Panc1 (cell line): ENCODE measurements around the gene FGF14. TPM values are rescaled to one million over a fixed set of nuclear protein-coding genes. Genes with fewer than 3 reads are reported as not detected.

ENCODE experiments used
- ATAC-seq: fragments of 200-7000 bp; cut with Tn5 transposase; 2 replicates; pipeline ENCODE4 v1.9.1; 2020; ENCODE audit warnings: mild to moderate bottlenecking, moderate library complexity
- BruUV-seq: library from RNA; stranded (reverse); fragments of 400-500 nt; replicated peaks from 2 replicates; lab custom pipeline; 2021; lab: Mats Ljungman, UMichigan
- CTCF ChIA-PET: fragments of 300-600 bp; sonication (Branson Sonifier 250); formaldehyde crosslinking; loops from one replicate; lab custom pipeline; 2022; ENCODE audit warnings: antibody characterized with exemption; lab: Charles Lee
- POLR2A ChIA-PET: fragments of 300-600 bp; sonication (Branson Sonifier 250); formaldehyde crosslinking; loops from one replicate; lab custom pipeline; 2022; ENCODE audit warnings: antibody characterized with exemption; lab: Charles Lee
- DNase-seq: peaks from one replicate; pipeline ENCODE4 v3.0.0-alpha.2; 2010; ENCODE audit warnings: low read depth, low spot score
- H3K27ac ChIP-seq: 2 replicates; pipeline ENCODE4 v1.5.1; 2011; ENCODE audit warnings: mild to moderate bottlenecking, low read length, inconsistent platforms
- H3K27me3 ChIP-seq: fragments of 200-500 bp; sonication (Bioruptor generic); 2 replicates; pipeline ENCODE4 v1.6.0; 2014; ENCODE audit warnings: low read length, inconsistent platforms; ENCODE audit not compliant: control insufficient read depth, insufficient read depth
- H3K36me3 ChIP-seq: fragments of 200-500 bp; sonication (Bioruptor generic); 2 replicates; pipeline ENCODE4 v1.5.1; 2014; ENCODE audit warnings: inconsistent platforms, mild to moderate bottlenecking, low read length, moderate library complexity; ENCODE audit not compliant: control insufficient read depth, insufficient read depth
- H3K4me1 ChIP-seq: 2 replicates; pipeline ENCODE4 v1.5.1; 2011; ENCODE audit warnings: inconsistent platforms, mild to moderate bottlenecking, low read length, moderate library complexity; ENCODE audit not compliant: control insufficient read depth, insufficient read depth
- H3K4me3 ChIP-seq, 2 experiments: 2 replicates each; pipeline ENCODE4 v1.5.1; 2011 to 2012; ENCODE audit warnings: low read depth in 2 of 2, low read length in 2 of 2, mild to moderate bottlenecking in 2 of 2, inconsistent platforms in 1 of 2, moderate library complexity in 1 of 2
- H3K9me3 ChIP-seq: fragments of 200-500 bp; sonication (Bioruptor generic); 2 replicates; pipeline ENCODE4 v1.5.1; 2014; ENCODE audit warnings: low read depth, mild to moderate bottlenecking, inconsistent platforms, low read length, moderate library complexity; ENCODE audit not compliant: control insufficient read depth, insufficient read depth
- POLR2AphosphoS5 ChIP-seq: IDR thresholded peaks from 2 replicates; pipeline ENCODE4 v1.6.1; 2012; ENCODE audit warnings: mild to moderate bottlenecking, low read depth, low read length, moderate library complexity
- SIN3A ChIP-seq: IDR thresholded peaks from 2 replicates; pipeline ENCODE4 v1.6.1; 2012; ENCODE audit warnings: low read depth, mild to moderate bottlenecking, low read length, moderate library complexity, borderline replicate concordance; ENCODE audit not compliant: insufficient read depth
- TCF7L2 ChIP-seq: IDR thresholded peaks from 2 replicates; pipeline ENCODE4 v1.6.1; 2011; ENCODE audit warnings: mild to moderate bottlenecking, low read depth, low read length, inconsistent platforms
- in situ Hi-C: cut with HindIII; loops from 2 replicates; pipeline ENCODE4 v1.10.0; 2016; ENCODE audit warnings: low sequenced_read_pairs, low pct_unique_long_range_greater_than_20kb
- intact Hi-C: fragments of 100-400 bp; cut with micrococcal nuclease; formaldehyde crosslinking; loops from one replicate; pipeline ENCODE4 v1.10.0; 2022; ENCODE audit not compliant: unreplicated experiment
- total RNA-seq: library from RNA; stranded (reverse); gene quantifications from one replicate; pipeline ENCODE4 v1.2.1, GENCODE V29; 2021; ENCODE audit not compliant: unreplicated experiment
- TF ChIP-seq, protein P1 (sequence below): fragments of 450-650 bp; IDR thresholded peaks from 2 replicates; pipeline ENCODE4 v1.5.1; 2017; ENCODE audit warnings: mild to moderate bottlenecking
- TF ChIP-seq, protein P2 (sequence below), 2 experiments: IDR thresholded peaks; 2 replicates each; pipeline ENCODE4 v1.6.1; 2011 to 2012; ENCODE audit warnings: low read depth in 2 of 2, control low read depth in 1 of 2, low read length in 1 of 2, mild to moderate bottlenecking in 1 of 2, moderate library complexity in 1 of 2; ENCODE audit not compliant: insufficient read depth in 1 of 2

Gene FGF14
- total RNA-seq, 1 experiment from 2014 or later, result 0.03 TPM

DNA sequence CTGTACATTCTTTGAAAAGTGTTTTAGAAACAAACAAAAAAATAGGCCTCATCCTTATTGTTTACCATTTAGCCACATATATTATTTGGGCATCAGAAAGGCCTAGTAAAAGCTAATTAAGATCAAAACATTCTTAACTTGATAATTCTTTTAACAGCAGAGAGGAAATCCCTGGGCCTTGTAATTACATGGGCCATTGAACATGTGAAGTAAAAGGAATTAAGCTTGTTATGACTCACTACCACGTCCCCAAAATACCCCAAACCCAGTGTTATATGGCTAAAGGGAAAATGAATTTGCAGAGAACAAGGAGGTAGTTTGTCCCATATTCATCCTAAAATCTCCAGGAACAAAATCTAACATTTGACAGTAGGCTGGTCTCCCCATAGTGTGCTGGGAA lies 509.6 kb downstream of the FGF14 start:
- CTCF ChIA-PET, result no interaction called here
- no peaks in the 10 kb centered on the region for H3K27me3 ChIP-seq
- TF ChIP-seq, protein P1, sequence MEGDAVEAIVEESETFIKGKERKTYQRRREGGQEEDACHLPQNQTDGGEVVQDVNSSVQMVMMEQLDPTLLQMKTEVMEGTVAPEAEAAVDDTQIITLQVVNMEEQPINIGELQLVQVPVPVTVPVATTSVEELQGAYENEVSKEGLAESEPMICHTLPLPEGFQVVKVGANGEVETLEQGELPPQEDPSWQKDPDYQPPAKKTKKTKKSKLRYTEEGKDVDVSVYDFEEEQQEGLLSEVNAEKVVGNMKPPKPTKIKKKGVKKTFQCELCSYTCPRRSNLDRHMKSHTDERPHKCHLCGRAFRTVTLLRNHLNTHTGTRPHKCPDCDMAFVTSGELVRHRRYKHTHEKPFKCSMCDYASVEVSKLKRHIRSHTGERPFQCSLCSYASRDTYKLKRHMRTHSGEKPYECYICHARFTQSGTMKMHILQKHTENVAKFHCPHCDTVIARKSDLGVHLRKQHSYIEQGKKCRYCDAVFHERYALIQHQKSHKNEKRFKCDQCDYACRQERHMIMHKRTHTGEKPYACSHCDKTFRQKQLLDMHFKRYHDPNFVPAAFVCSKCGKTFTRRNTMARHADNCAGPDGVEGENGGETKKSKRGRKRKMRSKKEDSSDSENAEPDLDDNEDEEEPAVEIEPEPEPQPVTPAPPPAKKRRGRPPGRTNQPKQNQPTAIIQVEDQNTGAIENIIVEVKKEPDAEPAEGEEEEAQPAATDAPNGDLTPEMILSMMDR, result no peak
- TF ChIP-seq POLR2AphosphoS5 (no peak), TCF7L2 (no peak), SIN3A (no peak)
- TF ChIP-seq, protein P2, sequence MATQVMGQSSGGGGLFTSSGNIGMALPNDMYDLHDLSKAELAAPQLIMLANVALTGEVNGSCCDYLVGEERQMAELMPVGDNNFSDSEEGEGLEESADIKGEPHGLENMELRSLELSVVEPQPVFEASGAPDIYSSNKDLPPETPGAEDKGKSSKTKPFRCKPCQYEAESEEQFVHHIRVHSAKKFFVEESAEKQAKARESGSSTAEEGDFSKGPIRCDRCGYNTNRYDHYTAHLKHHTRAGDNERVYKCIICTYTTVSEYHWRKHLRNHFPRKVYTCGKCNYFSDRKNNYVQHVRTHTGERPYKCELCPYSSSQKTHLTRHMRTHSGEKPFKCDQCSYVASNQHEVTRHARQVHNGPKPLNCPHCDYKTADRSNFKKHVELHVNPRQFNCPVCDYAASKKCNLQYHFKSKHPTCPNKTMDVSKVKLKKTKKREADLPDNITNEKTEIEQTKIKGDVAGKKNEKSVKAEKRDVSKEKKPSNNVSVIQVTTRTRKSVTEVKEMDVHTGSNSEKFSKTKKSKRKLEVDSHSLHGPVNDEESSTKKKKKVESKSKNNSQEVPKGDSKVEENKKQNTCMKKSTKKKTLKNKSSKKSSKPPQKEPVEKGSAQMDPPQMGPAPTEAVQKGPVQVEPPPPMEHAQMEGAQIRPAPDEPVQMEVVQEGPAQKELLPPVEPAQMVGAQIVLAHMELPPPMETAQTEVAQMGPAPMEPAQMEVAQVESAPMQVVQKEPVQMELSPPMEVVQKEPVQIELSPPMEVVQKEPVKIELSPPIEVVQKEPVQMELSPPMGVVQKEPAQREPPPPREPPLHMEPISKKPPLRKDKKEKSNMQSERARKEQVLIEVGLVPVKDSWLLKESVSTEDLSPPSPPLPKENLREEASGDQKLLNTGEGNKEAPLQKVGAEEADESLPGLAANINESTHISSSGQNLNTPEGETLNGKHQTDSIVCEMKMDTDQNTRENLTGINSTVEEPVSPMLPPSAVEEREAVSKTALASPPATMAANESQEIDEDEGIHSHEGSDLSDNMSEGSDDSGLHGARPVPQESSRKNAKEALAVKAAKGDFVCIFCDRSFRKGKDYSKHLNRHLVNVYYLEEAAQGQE (IDR thresholded peaks at IDR 0.05; ENCODE audit: insufficient read depth in 1 of 2, low read depth in 2 of 2, low read length in 1 of 2), result no peak
- H3K36me3 ChIP-seq, result no peaks in the 10 kb centered on the region
- no peak for DNase-seq
- H3K9me3 ChIP-seq, result no peaks in the 10 kb centered on the region
- intact Hi-C loops, result no loop called here
- H3K4me3 ChIP-seq, result no peak overlapping the region
- in situ Hi-C loops, result no loop called here
- H3K27ac ChIP-seq, result no peak overlapping the region
- H3K4me1 ChIP-seq, result no peaks in the 10 kb centered on the region
- ATAC-seq, result no peak
- POLR2A ChIA-PET, result no interaction called here
- BruUV-seq, result no TSS peak

DNA sequence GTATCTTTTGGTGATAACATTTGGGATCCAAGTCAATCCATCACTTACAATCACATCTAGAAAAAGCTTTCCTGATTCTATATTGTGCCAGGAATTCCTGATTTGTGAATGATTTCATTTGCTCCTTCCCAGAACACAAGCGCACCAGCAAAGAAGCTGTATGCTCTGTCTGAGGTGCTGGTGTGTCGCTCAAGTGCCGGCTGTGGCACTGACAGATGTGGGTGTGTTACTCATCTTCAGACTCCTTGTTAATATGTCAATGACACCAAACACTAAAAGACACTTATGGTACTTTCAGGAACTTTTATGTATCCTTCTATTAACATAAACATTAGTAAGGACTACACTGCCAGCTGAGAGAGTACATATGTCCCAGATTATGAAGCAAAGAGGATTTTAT lies 520.3 kb downstream of the FGF14 start:
- in situ Hi-C loops, result no loop called here
- BruUV-seq, result no TSS peak
- Histone ChIP-seq H3K36me3 (no peaks in the 10 kb centered on the region), H3K27ac (no peak overlapping the region), H3K9me3 (no peaks in the 10 kb centered on the region), H3K4me3 (no peak overlapping the region), H3K27me3 (peaks cover 2% of the 10 kb centered on the region; the same call in 1 of the 2 replicates), H3K4me1 (no peaks in the 10 kb centered on the region)
- ChIA-PET POLR2A (no interaction called here), CTCF (no interaction called here)
- TF ChIP-seq TCF7L2, result no peak
- no peak for DNase-seq
- intact Hi-C loops, result no loop called here
- no peak for ATAC-seq

DNA sequence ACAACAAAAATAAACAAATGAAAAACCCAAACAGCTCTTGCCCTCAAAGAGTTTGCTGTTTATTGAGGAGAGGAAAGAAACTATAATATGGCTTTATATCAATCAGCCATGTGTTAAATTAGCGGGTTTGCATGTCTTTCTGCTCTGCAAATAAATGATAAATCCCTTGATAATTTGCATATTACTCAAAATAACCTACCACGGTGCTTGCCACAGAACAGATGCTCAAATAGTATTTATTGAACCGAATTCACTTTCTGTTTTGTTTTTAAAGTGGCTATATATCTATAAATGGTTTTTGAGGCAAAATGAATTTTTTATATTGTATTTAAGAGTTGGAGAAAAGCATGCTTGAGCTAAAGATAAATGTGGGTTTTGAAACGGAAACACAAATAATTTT lies 521.3 kb downstream of the FGF14 start:
- DNase-seq (no peak), ATAC-seq (no peak)
- BruUV-seq, result no TSS peak
- no peak overlapping the region for H3K27ac ChIP-seq
- POLR2A ChIA-PET, result no interaction called here
- no peak overlapping the region for H3K4me3 ChIP-seq
- H3K4me1 ChIP-seq, result no peaks in the 10 kb centered on the region
- CTCF ChIA-PET, result no interaction called here
- TF ChIP-seq POLR2AphosphoS5 (no peak), TCF7L2 (no peak), SIN3A (no peak)
- TF ChIP-seq, protein P2 (IDR thresholded peaks at IDR 0.05; ENCODE audit: insufficient read depth in 1 of 2, low read depth in 2 of 2, low read length in 1 of 2), result no peak
- TF ChIP-seq, protein P1, result no peak
- intact Hi-C loops (no loop called here), in situ Hi-C loops (no loop called here)
- H3K27me3 ChIP-seq, result peaks cover 2% of the 10 kb centered on the region; the same call in 1 of the 2 replicates
- no peaks in the 10 kb centered on the region for H3K36me3 ChIP-seq
- H3K9me3 ChIP-seq, result no peaks in the 10 kb centered on the region
